Memory B cell (primary cell): Measurements from ENCODE around the gene MARK4.
"Not testable (repeated sequence)": the region's sequence is repeated elsewhere in the genome, so short reads cannot be mapped to it uniquely, and the experiment has no call there.

Source experiments
- ATAC-seq: fragments of 150-1000 bp; cut with Tn5 transposase; 2 replicates; pipeline ENCODE4 v1.10.0; 2021; ENCODE audit warnings: low read depth, mild to moderate bottlenecking, moderate library complexity
- DNase-seq, 2 donors: peaks; one replicate each; pipeline ENCODE4 v3.0.0; 2022; ENCODE audit warnings: low spot score in 2 of 2
- H3K27ac Mint-ChIP-seq: one replicate; pipeline ENCODE4 v1.8.0; 2022; ENCODE audit warnings: mild to moderate bottlenecking, moderate library complexity, mixed read lengths
- H3K27me3 Mint-ChIP-seq: one replicate; pipeline ENCODE4 v1.8.0; 2022; ENCODE audit warnings: mixed read lengths
- H3K36me3 Mint-ChIP-seq: one replicate; pipeline ENCODE4 v1.8.0; 2022; ENCODE audit warnings: mild to moderate bottlenecking, mixed read lengths
- H3K4me1 Mint-ChIP-seq: one replicate; pipeline ENCODE4 v1.8.0; 2022; ENCODE audit warnings: mixed read lengths
- H3K4me3 Mint-ChIP-seq: one replicate; pipeline ENCODE4 v1.8.0; 2022; ENCODE audit warnings: mild to moderate bottlenecking, moderate library complexity, mixed read lengths
- H3K9me3 Mint-ChIP-seq: one replicate; pipeline ENCODE4 v1.8.0; 2022; ENCODE audit warnings: mixed read lengths

Gene MARK4

DNA sequence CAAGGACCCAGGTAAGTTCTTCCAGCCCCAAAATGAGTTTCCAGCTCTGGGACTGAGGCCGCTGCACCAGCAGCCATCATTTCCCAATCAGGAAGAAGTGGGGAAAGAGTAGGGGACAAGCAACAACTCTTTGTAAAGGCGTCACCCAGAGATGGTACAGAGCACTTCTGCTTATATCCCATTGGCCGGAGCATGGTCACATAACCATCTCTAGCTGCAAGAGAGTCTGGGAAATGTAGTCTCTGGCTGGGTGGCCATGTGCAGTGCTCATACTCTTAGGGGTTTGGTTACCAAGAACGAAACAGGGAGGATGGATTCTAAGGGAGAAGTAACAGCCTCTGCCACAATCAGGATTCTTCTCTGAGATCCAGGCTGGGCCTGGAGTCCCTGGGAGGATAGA is 45.3 kb downstream of the MARK4 start:
- DNase-seq = no peak
- H3K4me3 Mint-ChIP-seq = no peak overlapping the region
- peaks cover 1% of the 10 kb centered on the region for H3K9me3 Mint-ChIP-seq
- no peak overlapping the region for H3K27ac Mint-ChIP-seq
- H3K4me1 Mint-ChIP-seq = no peaks in the 10 kb centered on the region
- H3K27me3 Mint-ChIP-seq = no peaks in the 10 kb centered on the region
- no peak for ATAC-seq
- H3K36me3 Mint-ChIP-seq = peaks cover 55% of the 10 kb centered on the region

DNA sequence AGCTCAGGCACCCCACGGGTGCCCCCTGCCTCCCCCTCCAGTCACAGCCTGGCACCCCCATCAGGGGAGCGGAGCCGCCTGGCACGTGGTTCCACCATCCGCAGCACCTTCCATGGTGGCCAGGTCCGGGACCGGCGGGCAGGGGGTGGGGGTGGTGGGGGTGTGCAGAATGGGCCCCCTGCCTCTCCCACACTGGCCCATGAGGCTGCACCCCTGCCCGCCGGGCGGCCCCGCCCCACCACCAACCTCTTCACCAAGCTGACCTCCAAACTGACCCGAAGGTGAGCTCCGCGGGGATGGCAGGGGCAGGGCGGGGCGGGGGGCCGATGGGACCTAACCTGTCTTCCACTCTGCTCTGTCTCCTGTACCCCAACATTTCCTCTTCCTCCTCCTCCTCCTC is 46.6 kb downstream of the MARK4 start:
- H3K27ac Mint-ChIP-seq = no peak overlapping the region
- H3K4me1 Mint-ChIP-seq = no peaks in the 10 kb centered on the region
- no peaks in the 10 kb centered on the region for H3K27me3 Mint-ChIP-seq
- H3K4me3 Mint-ChIP-seq = no peak overlapping the region
- no peak for ATAC-seq
- H3K36me3 Mint-ChIP-seq = peaks cover 49% of the 10 kb centered on the region
- H3K9me3 Mint-ChIP-seq = peaks cover under 1% of the 10 kb centered on the region
- DNase-seq = no peak

DNA sequence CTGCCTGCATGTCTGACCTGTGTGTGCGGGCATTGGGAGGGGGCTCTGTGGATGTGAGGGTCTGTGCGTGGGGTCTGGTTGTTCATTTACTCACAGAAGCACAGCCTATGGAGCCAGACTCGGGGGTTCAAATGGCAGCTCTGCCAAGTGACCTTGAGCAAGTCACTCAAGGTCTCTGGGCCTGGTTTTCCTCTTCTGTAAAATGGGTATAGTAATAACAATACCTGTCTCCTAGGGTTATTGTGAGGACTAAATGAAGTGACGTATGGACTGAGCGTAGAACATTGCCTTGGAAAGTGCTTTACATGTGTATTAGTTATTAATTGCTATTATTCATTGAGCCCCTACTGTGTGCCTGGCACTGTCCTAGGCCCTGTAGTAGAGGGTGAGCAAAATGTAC is 47.2 kb downstream of the MARK4 start:
- Mint-ChIP-seq H3K4me3 (no peak overlapping the region), H3K36me3 (peaks cover 49% of the 10 kb centered on the region), H3K4me1 (no peaks in the 10 kb centered on the region), H3K9me3 (no peaks in the 10 kb centered on the region), H3K27ac (no peak overlapping the region), H3K27me3 (no peaks in the 10 kb centered on the region)
- ATAC-seq (no peak), DNase-seq (no peak)

DNA sequence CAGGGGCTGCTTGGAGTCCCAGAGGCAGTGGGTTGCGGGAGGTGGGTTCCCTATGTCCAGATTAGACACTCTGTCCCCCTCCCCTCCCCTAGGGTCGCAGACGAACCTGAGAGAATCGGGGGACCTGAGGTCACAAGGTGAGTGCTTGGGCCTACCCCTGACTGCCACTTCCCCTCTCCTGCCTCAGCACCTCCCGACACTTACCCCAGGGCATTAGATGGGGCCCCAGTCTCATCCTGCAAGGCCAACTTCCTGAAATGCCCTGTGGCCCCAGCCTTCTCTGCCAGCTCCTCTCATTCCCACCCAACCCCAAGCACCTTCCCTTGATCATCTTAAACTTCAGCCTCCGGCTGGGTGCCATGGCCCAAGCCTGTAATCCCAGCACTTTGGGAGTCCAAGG is 48.6 kb downstream of the MARK4 start:
- H3K36me3 Mint-ChIP-seq = peaks cover 35% of the 10 kb centered on the region
- no peaks in the 10 kb centered on the region for H3K9me3 Mint-ChIP-seq
- DNase-seq = no peak

DNA sequence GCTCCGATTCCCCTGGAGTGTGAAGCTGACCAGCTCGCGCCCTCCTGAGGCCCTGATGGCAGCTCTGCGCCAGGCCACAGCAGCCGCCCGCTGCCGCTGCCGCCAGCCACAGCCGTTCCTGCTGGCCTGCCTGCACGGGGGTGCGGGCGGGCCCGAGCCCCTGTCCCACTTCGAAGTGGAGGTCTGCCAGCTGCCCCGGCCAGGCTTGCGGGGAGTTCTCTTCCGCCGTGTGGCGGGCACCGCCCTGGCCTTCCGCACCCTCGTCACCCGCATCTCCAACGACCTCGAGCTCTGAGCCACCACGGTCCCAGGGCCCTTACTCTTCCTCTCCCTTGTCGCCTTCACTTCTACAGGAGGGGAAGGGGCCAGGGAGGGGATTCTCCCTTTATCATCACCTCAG is 51.3 kb downstream of the MARK4 start:
- Mint-ChIP-seq H3K36me3 (peaks cover 29% of the 10 kb centered on the region), H3K4me3 (no peak overlapping the region), H3K9me3 (no peaks in the 10 kb centered on the region), H3K27ac (no peak overlapping the region), H3K27me3 (no peaks in the 10 kb centered on the region), H3K4me1 (no peaks in the 10 kb centered on the region)
- DNase-seq (no peak), ATAC-seq (no peak)

More for the DNA sequence above, 48.6 kb downstream of the MARK4 start:
- Mint-ChIP-seq H3K27ac (no peak overlapping the region), H3K4me3 (no peak overlapping the region), H3K27me3 (no peaks in the 10 kb centered on the region), H3K4me1 (no peaks in the 10 kb centered on the region)
- no peak for ATAC-seq

DNA sequence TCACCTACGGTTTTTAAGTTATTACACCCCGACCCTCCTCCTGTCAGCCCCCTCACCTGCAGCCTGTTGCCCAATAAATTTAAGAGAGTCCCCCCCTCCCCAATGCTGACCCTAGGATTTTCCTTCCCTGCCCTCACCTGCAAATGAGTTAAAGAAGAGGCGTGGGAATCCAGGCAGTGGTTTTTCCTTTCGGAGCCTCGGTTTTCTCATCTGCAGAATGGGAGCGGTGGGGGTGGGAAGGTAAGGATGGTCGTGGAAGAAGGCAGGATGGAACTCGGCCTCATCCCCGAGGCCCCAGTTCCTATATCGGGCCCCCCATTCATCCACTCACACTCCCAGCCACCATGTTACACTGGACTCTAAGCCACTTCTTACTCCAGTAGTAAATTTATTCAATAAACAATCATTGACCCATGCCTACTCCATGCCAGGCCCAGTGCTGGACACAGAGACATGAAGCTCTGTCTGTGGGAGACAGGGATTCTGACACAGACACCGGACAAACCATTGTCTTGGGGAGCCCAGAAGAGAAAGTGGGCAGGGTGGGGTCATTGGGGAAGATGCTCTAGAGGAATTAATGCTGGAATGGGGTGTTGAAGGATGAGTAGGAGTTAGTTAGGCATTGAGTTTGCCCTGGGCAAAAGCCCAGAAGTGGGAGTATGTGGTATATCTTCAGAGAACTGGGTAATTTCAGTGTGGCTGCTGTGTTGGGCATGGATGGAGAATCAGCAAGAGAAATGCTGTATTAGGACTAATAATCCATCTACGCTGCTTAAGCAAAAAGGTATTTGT is 52.4 kb downstream of the MARK4 start:
- peaks cover 2% of the 10 kb centered on the region for H3K27me3 Mint-ChIP-seq
- H3K4me1 Mint-ChIP-seq = no peaks in the 10 kb centered on the region
- H3K36me3 Mint-ChIP-seq = peaks cover 25% of the 10 kb centered on the region
- no peak overlapping the region for H3K27ac Mint-ChIP-seq
- H3K4me3 Mint-ChIP-seq = no peak overlapping the region
- no peak for ATAC-seq
- no peak for DNase-seq
- H3K9me3 Mint-ChIP-seq = peaks cover 1% of the 10 kb centered on the region

DNA sequence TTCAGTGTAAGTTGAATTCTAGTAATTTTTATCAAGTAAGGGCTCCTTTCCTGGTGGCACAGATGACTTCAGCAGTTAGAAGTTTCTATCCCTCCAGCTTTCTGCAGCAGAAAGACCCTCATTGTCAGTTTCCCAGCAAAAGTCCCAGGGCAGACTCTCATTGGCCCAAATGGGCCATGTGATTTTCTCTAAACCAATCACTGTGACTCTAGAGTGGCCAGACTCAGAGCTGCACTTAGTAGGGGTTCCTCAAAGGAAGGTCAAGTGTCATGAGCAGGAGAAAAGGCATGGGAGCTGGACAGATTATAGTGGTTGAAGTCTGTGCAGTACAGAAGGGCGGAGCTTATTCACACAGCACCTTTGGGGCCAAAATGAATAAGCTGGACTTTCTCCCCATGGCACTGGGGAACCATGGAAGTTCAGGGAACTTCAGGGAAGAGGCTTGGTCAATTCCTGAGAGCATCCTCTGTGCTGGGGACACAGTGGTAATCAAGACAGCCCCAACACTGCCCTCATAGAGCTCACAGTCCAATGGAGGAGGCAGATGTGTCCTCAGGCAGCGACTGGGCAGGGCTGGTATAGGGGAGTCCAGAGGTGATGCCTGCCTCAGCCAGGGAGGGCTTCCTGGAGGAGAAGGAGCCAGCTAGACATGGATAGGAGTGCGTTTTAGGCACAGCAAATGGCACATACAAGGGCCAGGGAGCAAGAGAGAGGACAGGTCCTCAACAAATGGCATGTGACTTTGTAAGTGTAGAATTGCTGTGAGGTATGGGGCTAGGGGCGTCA is 53.3 kb downstream of the MARK4 start:
- peaks cover 17% of the 10 kb centered on the region for H3K36me3 Mint-ChIP-seq
- H3K27ac Mint-ChIP-seq = no peak overlapping the region
- H3K4me1 Mint-ChIP-seq = no peaks in the 10 kb centered on the region
- ATAC-seq = no peak
- peaks cover 1% of the 10 kb centered on the region for H3K9me3 Mint-ChIP-seq
- H3K27me3 Mint-ChIP-seq = peaks cover 2% of the 10 kb centered on the region
- DNase-seq = no peak
- H3K4me3 Mint-ChIP-seq = no peak overlapping the region

DNA sequence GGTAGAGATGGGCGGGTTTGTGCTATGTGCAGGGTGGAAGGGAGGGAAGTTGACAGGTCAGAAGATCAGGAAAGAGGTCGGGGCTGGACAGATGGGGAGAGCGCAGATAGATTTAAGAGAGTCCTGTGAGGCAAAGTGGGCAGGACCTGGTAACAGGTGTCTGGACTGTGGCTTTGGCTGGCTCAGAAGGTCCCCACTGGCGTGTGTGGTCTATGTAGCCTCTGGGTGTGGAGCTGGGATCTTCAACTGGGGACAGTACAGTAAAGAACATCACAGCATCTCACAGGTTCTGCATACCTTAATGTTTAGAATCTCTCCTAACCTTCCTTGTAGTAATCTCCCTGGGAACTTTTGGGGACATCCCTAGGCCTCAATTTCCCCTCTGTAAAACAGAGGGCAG is 53.9 kb downstream of the MARK4 start:
- H3K9me3 Mint-ChIP-seq = peaks cover 1% of the 10 kb centered on the region
- no peak for ATAC-seq
- peaks cover 2% of the 10 kb centered on the region for H3K27me3 Mint-ChIP-seq
- no peak overlapping the region for H3K27ac Mint-ChIP-seq
- no peak for DNase-seq
- H3K36me3 Mint-ChIP-seq = peaks cover 12% of the 10 kb centered on the region
- no peaks in the 10 kb centered on the region for H3K4me1 Mint-ChIP-seq
- H3K4me3 Mint-ChIP-seq = no peak overlapping the region

DNA sequence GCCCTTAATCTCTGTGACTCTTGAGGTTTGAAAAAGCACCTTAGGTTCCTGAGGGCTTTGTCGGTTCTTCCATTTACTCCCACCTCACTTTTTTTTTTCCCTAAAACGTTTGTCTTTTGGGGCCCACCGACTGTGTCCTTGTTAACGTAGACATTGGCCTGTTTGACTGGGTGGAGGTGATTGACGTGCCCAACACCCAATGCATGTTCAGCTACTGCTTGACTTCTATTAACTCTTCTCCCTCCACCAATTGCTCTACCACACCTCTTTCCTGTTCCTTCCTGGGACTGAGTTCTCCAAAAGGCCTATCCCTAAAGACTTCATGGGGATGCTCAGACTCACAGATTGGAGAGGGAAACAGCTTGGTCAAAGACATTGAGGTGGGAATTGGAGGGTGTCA is 54.4 kb downstream of the MARK4 start:
- H3K36me3 Mint-ChIP-seq = peaks cover 10% of the 10 kb centered on the region
- H3K27ac Mint-ChIP-seq = no peak overlapping the region
- peaks cover 1% of the 10 kb centered on the region for H3K9me3 Mint-ChIP-seq
- DNase-seq (no peak), ATAC-seq (no peak)
- no peaks in the 10 kb centered on the region for H3K4me1 Mint-ChIP-seq
- peaks cover 2% of the 10 kb centered on the region for H3K27me3 Mint-ChIP-seq
- no peak overlapping the region for H3K4me3 Mint-ChIP-seq

DNA sequence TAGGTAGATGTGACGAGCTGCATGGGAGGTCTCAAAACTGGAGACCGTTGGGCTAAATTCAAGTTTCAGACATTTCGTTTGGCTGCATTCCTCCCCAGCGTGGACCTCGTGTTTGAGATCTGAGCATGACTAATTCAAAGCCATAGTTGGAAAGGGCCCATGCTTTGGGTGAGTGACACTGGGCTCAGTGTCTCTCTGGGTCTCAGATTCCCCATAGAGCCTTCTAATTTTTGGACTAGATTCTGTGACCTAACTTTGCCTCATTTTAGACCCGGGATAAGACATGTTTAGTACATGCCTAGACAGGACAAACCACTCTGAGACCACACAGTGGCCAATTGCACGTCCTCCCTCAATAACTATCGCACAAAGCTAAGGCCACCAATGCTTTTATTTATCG is 55.0 kb downstream of the MARK4 start:
- Mint-ChIP-seq H3K27me3 (peaks cover 2% of the 10 kb centered on the region), H3K4me3 (no peak overlapping the region), H3K4me1 (no peaks in the 10 kb centered on the region), H3K27ac (no peak overlapping the region), H3K9me3 (peaks cover 1% of the 10 kb centered on the region), H3K36me3 (peaks cover 7% of the 10 kb centered on the region)
- no peak for ATAC-seq
- DNase-seq = no peak

DNA sequence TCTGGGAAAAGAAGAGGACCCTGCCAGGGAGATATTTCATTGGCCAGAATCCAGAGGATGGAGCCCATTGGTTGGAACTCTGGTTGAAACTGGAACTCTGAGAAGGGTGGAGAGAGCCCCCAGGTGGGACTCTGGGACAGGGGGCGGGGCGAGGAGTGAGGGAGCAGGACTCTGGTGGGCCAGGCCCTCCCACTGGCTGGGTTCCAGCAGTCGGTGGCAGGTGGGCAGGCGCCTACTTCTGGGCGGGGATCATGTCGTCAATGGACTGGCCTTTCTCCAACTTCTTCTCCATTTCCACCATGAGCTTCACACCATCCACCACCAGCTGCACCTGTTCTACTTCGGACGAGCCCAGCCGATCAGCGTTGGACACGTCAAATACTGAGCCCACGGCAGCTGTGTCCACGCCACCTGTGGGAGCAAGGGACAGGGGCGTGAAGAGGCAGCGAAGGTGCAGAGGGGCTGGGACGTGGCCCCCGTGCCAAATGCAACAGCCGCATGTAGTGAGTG is 55.5 kb downstream of the MARK4 start:
- no peak overlapping the region for H3K27ac Mint-ChIP-seq
- no peaks in the 10 kb centered on the region for H3K4me1 Mint-ChIP-seq
- H3K36me3 Mint-ChIP-seq = peaks cover 7% of the 10 kb centered on the region
- H3K27me3 Mint-ChIP-seq = peaks cover 2% of the 10 kb centered on the region
- DNase-seq = no peak
- peaks cover 1% of the 10 kb centered on the region for H3K9me3 Mint-ChIP-seq
- ATAC-seq = no peak
- no peak overlapping the region for H3K4me3 Mint-ChIP-seq

DNA sequence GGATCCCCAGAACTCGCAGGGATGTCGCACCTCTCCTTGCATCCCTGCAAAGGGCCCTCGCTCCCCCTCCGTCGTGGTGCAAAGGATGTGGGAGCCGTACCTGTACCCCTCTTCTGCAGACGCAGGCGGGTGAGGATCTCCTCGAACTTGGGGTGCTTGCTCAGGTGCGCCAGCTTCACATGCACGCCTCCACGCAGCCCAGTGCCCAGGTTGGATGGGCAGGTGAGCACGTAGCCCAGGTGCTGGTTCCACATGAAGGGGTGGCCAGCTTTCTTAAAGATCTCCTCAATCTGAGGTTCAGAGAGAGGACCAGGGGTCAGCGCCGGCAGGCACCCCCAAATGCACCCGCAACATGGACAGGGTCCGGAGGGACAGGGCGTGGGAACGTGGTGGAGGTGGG is 56.3 kb downstream of the MARK4 start:
- no peaks in the 10 kb centered on the region for H3K4me1 Mint-ChIP-seq
- H3K4me3 Mint-ChIP-seq = no peak overlapping the region
- peaks cover 1% of the 10 kb centered on the region for H3K9me3 Mint-ChIP-seq
- H3K27me3 Mint-ChIP-seq = peaks cover 3% of the 10 kb centered on the region
- peaks cover 5% of the 10 kb centered on the region for H3K36me3 Mint-ChIP-seq
- DNase-seq = no peak
- H3K27ac Mint-ChIP-seq = no peak overlapping the region
- ATAC-seq = no peak

DNA sequence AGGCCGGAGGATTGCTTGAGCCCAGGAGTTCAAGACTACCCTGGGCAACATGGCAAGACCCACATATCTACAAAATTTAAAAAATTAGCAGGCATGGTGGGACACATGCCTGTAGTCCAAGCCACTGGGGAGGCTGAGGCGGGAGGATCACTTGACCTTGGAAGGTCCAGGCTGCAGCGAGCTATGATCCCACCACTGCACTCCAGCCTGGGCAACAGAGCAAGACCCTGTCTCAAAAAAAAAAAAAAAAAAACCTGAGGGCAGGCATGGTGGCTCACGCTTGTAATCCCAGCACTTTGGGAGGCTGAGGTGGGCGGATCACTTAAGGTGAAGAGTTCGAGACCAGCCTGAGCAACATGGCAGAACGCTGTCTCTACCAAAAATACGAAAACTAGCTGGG is 58.3 kb downstream of the MARK4 start:
- H3K4me3 Mint-ChIP-seq, H3K9me3 Mint-ChIP-seq, H3K4me1 Mint-ChIP-seq, DNase-seq, ATAC-seq, H3K27me3 Mint-ChIP-seq, H3K36me3 Mint-ChIP-seq, H3K27ac Mint-ChIP-seq: not testable (repeated sequence)

DNA sequence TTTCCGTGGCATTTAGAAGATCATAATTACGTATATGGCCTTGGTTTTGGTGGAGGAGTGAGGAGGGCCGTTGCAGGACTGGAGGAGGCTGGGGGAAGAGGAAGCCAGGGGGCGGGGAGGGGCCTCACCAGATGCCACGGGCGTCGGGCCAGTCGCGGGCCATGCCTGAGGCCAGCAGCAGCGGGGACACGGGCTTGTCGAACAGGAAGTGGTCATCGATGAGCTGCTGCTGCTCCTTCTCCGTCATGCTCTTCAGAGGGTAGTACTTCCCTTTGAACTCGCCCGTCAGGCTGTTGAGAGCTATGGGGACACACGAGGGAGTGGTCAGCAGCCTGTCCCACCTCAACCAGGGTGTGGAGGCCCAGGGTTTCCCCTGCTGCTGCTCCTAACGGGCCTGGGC is 60.5 kb downstream of the MARK4 start:
- peaks cover 15% of the 10 kb centered on the region for H3K27me3 Mint-ChIP-seq
- no peak overlapping the region for H3K4me3 Mint-ChIP-seq
- no peak for ATAC-seq
- H3K36me3 Mint-ChIP-seq = peaks cover 7% of the 10 kb centered on the region
- no peaks in the 10 kb centered on the region for H3K4me1 Mint-ChIP-seq
- H3K27ac Mint-ChIP-seq = no peak overlapping the region
- H3K9me3 Mint-ChIP-seq = peaks cover 1% of the 10 kb centered on the region
- no peak for DNase-seq
